Stimulated activated CD4-positive, alpha-beta T cell treated with anti-CD3 and anti-CD28 coated beads, Interleukin-2, amount 100 ng/mL, for 4 hours (primary cell): Measurements from ENCODE around the gene TMEM235.
"Not testable (repeated sequence)": the region's sequence is repeated elsewhere in the genome, so short reads cannot be mapped to it uniquely, and the experiment has no call there.

Experiments used
- DNase-seq: peaks from one replicate; pipeline ENCODE4 v3.0.0-alpha.2; 2020; ENCODE audit warnings: low read depth

TMEM235 gene

GRCh38 chr17:78238823-78239488, 7.5 kb downstream of the TMEM235 start:
- no peak for DNase-seq

DNA sequence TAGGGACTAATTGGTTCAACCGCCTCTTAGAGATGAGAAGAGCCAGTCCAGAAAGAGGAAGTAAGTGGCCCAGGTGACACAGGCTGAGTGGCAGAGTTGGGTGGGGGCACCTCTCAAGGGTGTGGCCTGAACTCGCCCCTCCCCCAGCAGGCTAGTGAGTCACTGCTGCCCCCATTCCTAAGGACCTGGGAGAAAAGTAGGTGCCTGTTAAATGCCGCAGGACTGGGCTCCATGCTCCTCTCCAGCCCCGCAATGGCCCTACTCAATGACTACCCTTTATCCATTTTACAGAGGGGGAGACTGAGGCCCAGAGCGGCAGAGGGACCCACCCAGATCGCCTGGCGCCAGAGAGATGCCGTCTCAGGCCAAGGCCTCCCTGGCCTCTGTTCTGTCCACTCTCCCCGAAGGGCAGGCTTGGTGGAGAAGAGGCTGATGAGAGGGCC, 8.1 kb downstream of the TMEM235 start:
- no peak for DNase-seq

DNA sequence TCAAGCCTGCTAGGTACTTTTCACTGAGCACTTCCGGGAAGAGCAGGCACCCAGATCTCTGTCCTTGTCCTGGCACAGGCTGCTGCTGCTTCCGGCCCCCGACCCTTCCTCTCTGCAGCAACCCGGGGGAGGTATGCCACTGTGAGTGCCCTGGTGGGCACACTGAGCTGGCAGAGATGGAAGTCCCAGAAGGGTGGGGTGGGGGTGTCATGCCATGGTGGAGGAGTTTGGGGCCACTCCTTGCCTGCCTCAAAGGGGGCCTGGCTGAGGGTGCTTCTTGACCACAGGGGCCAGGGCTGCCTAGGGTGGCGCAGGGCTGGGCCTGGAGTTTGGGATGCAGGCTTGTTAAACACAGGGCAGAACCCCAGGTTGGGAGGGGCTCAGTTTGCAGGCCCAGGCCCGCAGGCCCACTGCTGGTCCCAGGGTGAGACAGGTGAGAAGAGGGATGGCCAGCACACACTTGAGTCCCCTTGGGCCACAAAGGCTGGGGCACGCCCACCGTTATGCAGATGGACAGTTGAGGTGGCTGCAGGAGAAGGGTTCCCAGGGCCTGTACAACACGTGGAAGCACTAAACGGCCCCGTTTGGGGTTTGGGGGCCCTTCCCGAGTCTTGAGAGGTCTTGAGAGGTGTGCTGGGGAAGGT, 8.7 kb downstream of the TMEM235 start:
- no peak for DNase-seq

- no peak for DNase-seq
Observed at GRCh38 chr17:78240839-78241238, 9.4 kb downstream of the TMEM235 start.

- no peak for DNase-seq
Observed at GRCh38 chr17:78241277-78242023, 10.0 kb downstream of the TMEM235 start.

GRCh38 chr17:78242024-78242742, 10.8 kb downstream of the TMEM235 start:
- no peak for DNase-seq

- DNase-seq, result no peak
Observed at GRCh38 chr17:78247304-78247703, 15.9 kb downstream of the TMEM235 start.

DNA sequence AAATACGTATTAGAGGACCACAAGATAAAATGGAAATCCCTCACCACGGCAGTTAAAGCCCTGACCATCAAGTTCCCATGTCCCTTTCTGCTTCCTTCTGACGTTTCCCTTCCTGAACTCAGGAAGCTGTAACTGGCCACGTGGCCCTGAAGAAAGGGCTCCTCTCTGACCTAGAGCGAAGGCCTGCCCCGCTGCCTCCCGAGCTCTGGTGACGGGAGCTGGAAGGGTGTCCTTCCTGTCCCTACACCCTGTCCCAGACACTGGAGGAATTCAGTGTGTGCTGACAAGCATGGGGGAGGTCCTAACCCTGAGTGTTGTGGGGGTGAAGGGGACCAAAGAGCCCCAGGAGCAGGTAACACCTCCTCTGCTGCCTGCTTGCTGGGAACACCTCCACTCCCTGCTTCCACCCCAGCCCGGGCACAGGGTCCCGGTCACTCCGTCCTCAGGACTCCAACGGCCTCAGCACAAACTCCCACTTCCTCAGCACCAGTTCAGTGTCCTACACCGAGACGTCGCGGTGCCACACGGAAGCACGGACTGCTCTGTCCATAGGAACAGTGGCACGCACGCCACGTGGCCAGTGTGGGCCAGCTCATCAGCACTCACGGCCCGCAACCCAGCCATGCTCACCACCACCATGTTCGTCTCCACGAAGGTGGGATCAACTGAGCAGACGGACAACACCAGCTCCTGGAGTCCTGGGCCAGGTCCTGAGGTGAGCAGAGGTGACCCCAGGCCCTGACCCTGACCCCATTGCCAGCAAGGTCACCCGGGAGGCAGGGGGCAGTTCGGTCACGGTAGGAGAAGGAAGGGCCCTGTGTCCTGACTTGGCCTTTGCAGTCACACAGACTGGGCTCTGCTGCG, 16.9 kb downstream of the TMEM235 start:
- DNase-seq, result no peak

DNA sequence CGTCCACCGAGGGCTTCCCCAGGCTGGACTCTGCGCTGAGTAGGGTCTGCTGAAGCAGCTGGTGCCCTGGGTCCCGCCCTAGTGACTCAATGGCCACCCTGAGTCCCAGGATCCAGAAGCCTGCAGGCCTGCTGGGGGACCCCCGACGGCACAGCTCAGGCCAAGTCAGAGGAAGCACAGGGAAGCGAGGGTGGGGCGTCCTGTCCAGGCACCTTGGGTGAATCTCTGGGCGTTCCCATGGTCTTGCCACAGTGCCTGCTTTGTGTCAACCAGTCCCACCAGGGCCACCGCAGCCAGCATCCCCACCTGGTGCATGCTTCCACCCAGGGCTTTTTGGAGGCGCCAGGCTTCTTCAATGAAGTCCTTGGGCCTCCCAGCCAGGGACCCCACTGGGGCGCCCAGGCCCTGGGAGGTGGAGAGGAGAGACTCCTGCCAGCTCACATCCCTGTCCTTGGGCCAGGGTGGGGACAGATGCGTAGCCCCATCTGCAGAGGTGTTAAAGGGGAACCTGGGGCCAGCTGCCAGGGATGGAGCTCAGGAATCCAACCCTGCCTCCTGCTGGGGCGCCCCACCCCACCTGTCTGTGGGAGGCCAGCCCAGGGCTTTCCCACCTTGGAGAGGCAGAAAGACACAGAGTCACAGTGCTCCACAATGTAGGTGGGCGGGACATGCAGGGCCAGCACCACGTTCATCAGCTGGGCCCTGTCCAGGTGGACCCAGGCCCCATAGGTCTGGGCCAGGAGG, 17.8 kb downstream of the TMEM235 start:
- no peak for DNase-seq

GRCh38 chr17:78249818-78250806, 18.7 kb downstream of the TMEM235 start:
- no peak for DNase-seq

- peak; percentile 77 for DNase-seq
Observed at GRCh38 chr17:78250891-78251772, 19.7 kb downstream of the TMEM235 start.

GRCh38 chr17:78251773-78252103, 20.3 kb downstream of the TMEM235 start:
- no peak for DNase-seq

GRCh38 chr17:78252111-78252634, 20.7 kb downstream of the TMEM235 start:
- DNase-seq, result peak; percentile 46

- DNase-seq, result no peak
Observed at GRCh38 chr17:78252701-78253635, 21.5 kb downstream of the TMEM235 start.

DNA sequence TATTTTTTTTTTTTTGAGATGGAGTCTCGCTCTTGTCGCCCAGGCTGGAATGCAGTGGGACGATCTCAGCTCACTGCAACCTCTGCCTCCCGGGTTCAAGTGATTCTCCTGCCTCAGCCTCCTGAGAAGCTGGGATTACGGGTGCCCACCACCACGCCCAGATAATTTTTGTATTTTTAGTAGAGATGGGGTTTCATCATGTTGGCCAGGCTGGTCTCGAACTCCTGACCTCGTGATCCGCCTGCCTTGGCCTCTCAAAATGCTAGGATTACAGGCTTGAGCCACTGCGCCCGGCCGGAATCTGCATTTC, 22.2 kb downstream of the TMEM235 start:
- not testable (repeated sequence) for DNase-seq

- peak; percentile 71 for DNase-seq
Observed at GRCh38 chr17:78253946-78254672, 22.7 kb downstream of the TMEM235 start.
